Colonic mucosa (tissue), 4 donors: ENCODE data around the gene WDR82. TPM values are rescaled to one million over a fixed set of nuclear protein-coding genes. Genes with fewer than 3 reads are reported as not detected.

Experiments
- DNase-seq: peaks from one replicate; pipeline ENCODE4 v3.0.0-alpha.2; 2020
- H3K27ac ChIP-seq: fragments of 200-600 bp; one replicate; pipeline ENCODE4 v1.8.0; 2021
- H3K27me3 ChIP-seq: fragments of 200-600 bp; one replicate; pipeline ENCODE4 v1.8.0; 2021
- H3K36me3 ChIP-seq: fragments of 200-600 bp; one replicate; pipeline ENCODE4 v1.8.0; 2021
- H3K4me1 ChIP-seq: fragments of 200-600 bp; one replicate; pipeline ENCODE4 v1.8.0; 2021; ENCODE audit warnings: mild to moderate bottlenecking
- H3K4me3 ChIP-seq: fragments of 200-600 bp; one replicate; pipeline ENCODE4 v1.8.0; 2021
- H3K9ac ChIP-seq, 2 donors: one replicate each; pipeline ENCODE4 v1.7.0; 2013; ENCODE audit warnings: control low read depth in 2 of 2, low read depth in 2 of 2, low read length in 2 of 2
- H3K9me3 ChIP-seq: fragments of 200-600 bp; one replicate; pipeline ENCODE4 v1.8.0; 2021
- CTCF ChIP-seq: fragments of 200-600 bp; IDR thresholded peaks from one replicate; pipeline ENCODE4 v1.8.0; 2022; ENCODE audit warnings: antibody characterized with exemption, mild to moderate bottlenecking
- intact Hi-C: fragments of 100-400 bp; cut with DNase I; formaldehyde crosslinking; loops from one replicate; pipeline ENCODE4 v1.14.1; 2022
- total RNA-seq, 2 donors: library from RNA; stranded (reverse); fragmentation: NEBNext Ultra II Directional in 1 of 2; extraction: Animal tissue kit (Norgen Biotek cat#: 25700) in 1 of 2; gene quantifications; one replicate each; pipeline ENCODE4 v1.2.1, GENCODE V29; 2021
- donor health status: healthy.
- donor health status: DM: no; HTN: no; CAD: no.
- donor health status: DM: no; HTN: no; CAD: no.

The WDR82 gene
- total RNA-seq, result 10 to 100 TPM; 65.7 to 67.0 TPM

- Histone ChIP-seq H3K9me3 (no peaks in the 10 kb centered on the region), H3K9ac (peak within 1 kb of the TSS; percentile 93 to 97), H3K27ac (peak within 1 kb of the TSS; percentile 98), H3K4me3 (peak within 1 kb of the TSS; percentile 79), H3K27me3 (no peaks in the 10 kb centered on the region), H3K36me3 (no peaks in the 10 kb centered on the region), H3K4me1 (no peaks in the 10 kb centered on the region)
- peak; percentile 24 for TF ChIP-seq CTCF
- DNase-seq, result peak; percentile 98
- intact Hi-C loops, result no loop called here
These were observed at the start of gene WDR82 for GRCh38 chr3:52278510-52279069. Gene WDR82 (minus strand): TSS chr3:52278649. CDS start chr3:52278361, 288 bp downstream.

GRCh38 chr3:52327486-52328290 lies 49.2 kb upstream of the WDR82 start:
- no peak for DNase-seq
- Histone ChIP-seq H3K27me3 (no peaks in the 10 kb centered on the region), H3K4me3 (no peak overlapping the region), H3K27ac (no peak overlapping the region), H3K36me3 (no peaks in the 10 kb centered on the region), H3K9me3 (no peaks in the 10 kb centered on the region), H3K9ac (no peak overlapping the region), H3K4me1 (no peaks in the 10 kb centered on the region)
- TF ChIP-seq CTCF, result no peak
- intact Hi-C loops, result no loop called here

- Histone ChIP-seq H3K9me3 (no peaks in the 10 kb centered on the region), H3K9ac (no peak overlapping the region), H3K4me1 (no peaks in the 10 kb centered on the region), H3K36me3 (no peaks in the 10 kb centered on the region), H3K27ac (no peak overlapping the region), H3K4me3 (no peak overlapping the region), H3K27me3 (no peaks in the 10 kb centered on the region)
- DNase-seq, result no peak
- intact Hi-C loops, result no loop called here
- TF ChIP-seq CTCF, result no peak
These were observed 48.5 kb upstream of the WDR82 start for GRCh38 chr3:52326976-52327375.

- Histone ChIP-seq H3K9ac (no peak overlapping the region), H3K4me3 (no peak overlapping the region), H3K36me3 (no peaks in the 10 kb centered on the region), H3K9me3 (no peaks in the 10 kb centered on the region), H3K27ac (no peak overlapping the region), H3K27me3 (no peaks in the 10 kb centered on the region), H3K4me1 (no peaks in the 10 kb centered on the region)
- intact Hi-C loops, result no loop called here
- TF ChIP-seq CTCF, result no peak
- no peak for DNase-seq
These were observed 47.2 kb upstream of the WDR82 start for GRCh38 chr3:52325686-52326085.

- Histone ChIP-seq H3K36me3 (no peaks in the 10 kb centered on the region), H3K9me3 (no peaks in the 10 kb centered on the region), H3K4me1 (no peaks in the 10 kb centered on the region), H3K27ac (no peak overlapping the region), H3K9ac (no peak overlapping the region), H3K4me3 (no peak overlapping the region), H3K27me3 (no peaks in the 10 kb centered on the region)
- DNase-seq, result no peak
- no peak for TF ChIP-seq CTCF
- intact Hi-C loops, result no loop called here
These were observed 46.2 kb upstream of the WDR82 start for GRCh38 chr3:52324676-52325075.
